ENCODE data around the gene PTPRD. TPM values are rescaled to one million over a fixed set of nuclear protein-coding genes. Genes with fewer than 3 reads are reported as not detected.

The PTPRD gene
- total and polyA plus RNA-seq, 9 of the 15 experiments (the other 6 are each of a cell fraction or from before 2014, with no cell fraction given), result 0.11 TPM; not detected in 8

GRCh38 chr9:9846557-9846956 is 766.2 kb downstream of the PTPRD start:
- in situ Hi-C loops (cut with MboI) (no loop called here), intact Hi-C loops (cut with micrococcal nuclease) (no loop called here)
- no TSS peak for BruUV-seq (replicated peaks)
- Histone ChIP-seq H3K27me3 (ENCODE audit: control insufficient read depth in 2 of 2, insufficient read depth in 2 of 2, low read length in 2 of 2) (no peaks in the 10 kb centered on the region), H3K9ac (ENCODE audit: insufficient read depth in 1 of 2, low read depth in 2 of 2, low read length in 2 of 2) (no peak overlapping the region), H3K36me3 (ENCODE audit: control insufficient read depth, insufficient read depth, low read length) (no peaks in the 10 kb centered on the region), H3K27ac (ENCODE audit: extremely low read depth, low read depth, low read length) (no peak overlapping the region), H3K9me3 (replicated peaks; ENCODE audit: control insufficient read depth, insufficient read depth, low read depth, low read length) (no peaks in the 10 kb centered on the region), H3K79me2 (ENCODE audit: control insufficient read depth, insufficient read depth, low read length) (no peaks in the 10 kb centered on the region), H4K20me1 (replicated peaks; ENCODE audit: control insufficient read depth, insufficient read depth, low read length) (no peaks in the 10 kb centered on the region), H3K4me1 (replicated peaks in 1 of 2; ENCODE audit: control insufficient read depth in 2 of 2, insufficient read depth in 2 of 2, low read length in 2 of 2) (no peaks in the 10 kb centered on the region), H3K4me3 (no peak overlapping the region), H3K9me1 (ENCODE audit: control insufficient read depth, insufficient read depth, low read length) (no peaks in the 10 kb centered on the region), H2AFZ (ENCODE audit: low read depth, low read length) (no peak overlapping the region), H3K4me2 (ENCODE audit: insufficient read depth, low read length) (no peak overlapping the region)
- ChIA-PET POLR2A (no interaction called here), CTCF (ENCODE audit: low intra/inter-chr PET ratio) (no interaction called here)
- WGBS (ENCODE audit: insufficient coverage, low coverage, missing lambda C conversion rate), result 0% methylated on average over 1 of the region's 1 CpG
- FAIRE-seq, result no peak
- no peak for DNase-seq (ENCODE audit: extremely low read depth in 1 of 4, low spot score in 3 of 4)
- no peak for ATAC-seq
- no peak for TF ChIP-seq SIN3B (IDR thresholded peaks at IDR 0.05; ENCODE audit: low read depth)
- no peak for TF ChIP-seq RBFOX2 (IDR thresholded peaks at IDR 0.05; ENCODE audit: low read depth, low read length)
- TF ChIP-seq, protein P1, sequence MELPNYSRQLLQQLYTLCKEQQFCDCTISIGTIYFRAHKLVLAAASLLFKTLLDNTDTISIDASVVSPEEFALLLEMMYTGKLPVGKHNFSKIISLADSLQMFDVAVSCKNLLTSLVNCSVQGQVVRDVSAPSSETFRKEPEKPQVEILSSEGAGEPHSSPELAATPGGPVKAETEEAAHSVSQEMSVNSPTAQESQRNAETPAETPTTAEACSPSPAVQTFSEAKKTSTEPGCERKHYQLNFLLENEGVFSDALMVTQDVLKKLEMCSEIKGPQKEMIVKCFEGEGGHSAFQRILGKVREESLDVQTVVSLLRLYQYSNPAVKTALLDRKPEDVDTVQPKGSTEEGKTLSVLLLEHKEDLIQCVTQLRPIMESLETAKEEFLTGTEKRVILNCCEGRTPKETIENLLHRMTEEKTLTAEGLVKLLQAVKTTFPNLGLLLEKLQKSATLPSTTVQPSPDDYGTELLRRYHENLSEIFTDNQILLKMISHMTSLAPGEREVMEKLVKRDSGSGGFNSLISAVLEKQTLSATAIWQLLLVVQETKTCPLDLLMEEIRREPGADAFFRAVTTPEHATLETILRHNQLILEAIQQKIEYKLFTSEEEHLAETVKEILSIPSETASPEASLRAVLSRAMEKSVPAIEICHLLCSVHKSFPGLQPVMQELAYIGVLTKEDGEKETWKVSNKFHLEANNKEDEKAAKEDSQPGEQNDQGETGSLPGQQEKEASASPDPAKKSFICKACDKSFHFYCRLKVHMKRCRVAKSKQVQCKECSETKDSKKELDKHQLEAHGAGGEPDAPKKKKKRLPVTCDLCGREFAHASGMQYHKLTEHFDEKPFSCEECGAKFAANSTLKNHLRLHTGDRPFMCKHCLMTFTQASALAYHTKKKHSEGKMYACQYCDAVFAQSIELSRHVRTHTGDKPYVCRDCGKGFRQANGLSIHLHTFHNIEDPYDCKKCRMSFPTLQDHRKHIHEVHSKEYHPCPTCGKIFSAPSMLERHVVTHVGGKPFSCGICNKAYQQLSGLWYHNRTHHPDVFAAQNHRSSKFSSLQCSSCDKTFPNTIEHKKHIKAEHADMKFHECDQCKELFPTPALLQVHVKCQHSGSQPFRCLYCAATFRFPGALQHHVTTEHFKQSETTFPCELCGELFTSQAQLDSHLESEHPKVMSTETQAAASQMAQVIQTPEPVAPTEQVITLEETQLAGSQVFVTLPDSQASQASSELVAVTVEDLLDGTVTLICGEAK (IDR thresholded peaks at IDR 0.05), result no peak
- TF ChIP-seq, protein P1 (CRISPR knock-in tag; IDR thresholded peaks at IDR 0.05), result no peak
- no peak for TF ChIP-seq FOXP4 (CRISPR knock-in tag; IDR thresholded peaks at IDR 0.05; ENCODE audit: borderline replicate concordance)
- TF ChIP-seq CTBP1 (IDR thresholded peaks at IDR 0.05; ENCODE audit: borderline replicate concordance), result no peak
- TF ChIP-seq, protein P2, sequence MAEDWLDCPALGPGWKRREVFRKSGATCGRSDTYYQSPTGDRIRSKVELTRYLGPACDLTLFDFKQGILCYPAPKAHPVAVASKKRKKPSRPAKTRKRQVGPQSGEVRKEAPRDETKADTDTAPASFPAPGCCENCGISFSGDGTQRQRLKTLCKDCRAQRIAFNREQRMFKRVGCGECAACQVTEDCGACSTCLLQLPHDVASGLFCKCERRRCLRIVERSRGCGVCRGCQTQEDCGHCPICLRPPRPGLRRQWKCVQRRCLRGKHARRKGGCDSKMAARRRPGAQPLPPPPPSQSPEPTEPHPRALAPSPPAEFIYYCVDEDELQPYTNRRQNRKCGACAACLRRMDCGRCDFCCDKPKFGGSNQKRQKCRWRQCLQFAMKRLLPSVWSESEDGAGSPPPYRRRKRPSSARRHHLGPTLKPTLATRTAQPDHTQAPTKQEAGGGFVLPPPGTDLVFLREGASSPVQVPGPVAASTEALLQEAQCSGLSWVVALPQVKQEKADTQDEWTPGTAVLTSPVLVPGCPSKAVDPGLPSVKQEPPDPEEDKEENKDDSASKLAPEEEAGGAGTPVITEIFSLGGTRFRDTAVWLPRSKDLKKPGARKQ (CRISPR knock-in tag; IDR thresholded peaks at IDR 0.05), result no peak
- no peak for TF ChIP-seq EZH2 (IDR thresholded peaks at IDR 0.05; ENCODE audit: borderline replicate concordance, low read depth, low read length)
- no peak for TF ChIP-seq ZNF695 (CRISPR knock-in tag; IDR thresholded peaks at IDR 0.05)
- no peak for TF ChIP-seq ARID1B (IDR thresholded peaks at IDR 0.05)
- no peak for TF ChIP-seq ZNF212 (CRISPR knock-in tag; IDR thresholded peaks at IDR 0.05)
- TF ChIP-seq MTA1 (IDR thresholded peaks at IDR 0.05; ENCODE audit: borderline replicate concordance), result no peak
